GM21723 (cell line): Measurements from ENCODE around the gene LDLRAD2.
A peak's percentile ranks its signal among the peaks of the same experiment; 100 is the strongest.

Experiments used
- ATAC-seq: cut with Tn5 transposase; IDR thresholded peaks from one replicate; pipeline ENCODE4 v1.9.1; 2021; ENCODE audit warnings: mild to moderate bottlenecking, moderate library complexity; ENCODE audit not compliant: unreplicated experiment

LDLRAD2 gene

DNA sequence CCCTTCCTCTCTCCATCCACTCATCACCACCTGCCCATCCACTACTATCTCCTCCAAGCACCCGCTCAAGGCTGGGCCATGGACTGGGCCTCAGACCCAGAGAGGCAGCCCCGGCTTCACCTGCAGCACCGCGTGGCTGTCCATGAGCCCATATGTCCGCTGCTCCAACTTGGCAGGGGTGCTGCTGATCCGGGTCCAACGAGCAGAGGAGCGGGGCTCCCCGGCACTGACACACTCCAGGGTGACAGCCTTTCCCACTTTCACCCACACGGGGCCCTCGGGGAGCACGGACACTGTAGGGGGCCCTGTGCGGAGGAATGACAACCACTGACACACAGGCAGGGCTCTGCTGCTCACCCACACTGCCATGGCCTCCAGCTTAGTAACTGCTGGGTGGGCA, 28.9 kb downstream of the LDLRAD2 start:
- ATAC-seq = no peak

DNA sequence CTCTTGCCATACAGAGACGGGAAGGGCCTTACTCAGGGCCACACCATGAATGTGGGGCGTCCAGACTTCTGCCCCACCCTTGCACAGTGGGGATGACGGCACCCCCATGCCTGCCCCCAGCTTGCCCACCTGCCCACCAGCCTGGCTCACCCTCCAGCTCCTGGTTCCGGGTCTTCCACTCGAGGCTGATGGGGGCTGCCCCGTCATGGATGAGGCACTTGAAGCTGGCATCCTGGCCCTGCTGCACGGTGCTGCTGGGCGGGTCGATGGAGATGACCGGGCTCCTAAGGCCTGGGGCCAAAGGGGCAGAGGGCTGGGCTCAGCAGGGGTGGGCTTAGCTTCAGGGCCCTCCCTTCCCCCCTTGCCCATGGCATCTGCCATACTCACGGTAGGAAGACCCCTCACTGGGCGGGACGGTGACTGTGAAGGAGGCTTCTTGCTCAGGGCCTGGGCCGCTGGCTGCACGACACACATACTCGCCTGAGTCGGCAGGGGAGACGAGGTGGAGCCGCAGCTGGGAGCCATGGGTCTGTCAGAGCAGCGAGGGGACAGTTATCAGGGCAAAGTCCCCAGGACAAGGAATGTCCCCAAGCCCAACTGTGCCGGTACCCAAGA, 29.9 kb downstream of the LDLRAD2 start:
- no peak for ATAC-seq

DNA sequence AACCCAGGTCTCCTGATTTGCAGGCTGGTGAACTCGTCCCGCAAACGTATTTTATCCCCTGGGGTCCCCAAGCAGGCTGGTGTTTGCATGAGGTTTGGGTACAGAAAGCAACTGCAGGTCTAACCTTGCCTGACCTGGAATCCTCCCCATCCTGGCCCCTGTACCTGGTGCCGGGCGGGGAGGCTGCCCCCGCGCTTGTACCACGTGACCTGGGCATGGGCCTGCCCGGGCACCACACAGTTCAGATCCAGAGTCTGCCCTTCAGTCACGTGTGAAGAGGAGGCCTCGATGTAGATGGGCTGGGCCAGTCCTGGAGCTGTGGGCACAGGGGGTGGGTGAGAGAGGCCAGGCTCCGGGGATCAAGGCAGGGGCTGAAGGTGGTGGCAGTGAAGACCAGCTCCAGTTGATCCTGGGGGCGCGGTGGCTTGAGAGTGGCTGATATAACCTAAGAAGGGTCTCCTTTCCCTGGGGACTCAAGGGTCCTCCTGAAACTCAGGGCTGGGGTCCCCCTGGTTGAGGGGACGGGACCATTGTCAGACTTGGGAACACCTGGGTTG, 30.6 kb downstream of the LDLRAD2 start:
- ATAC-seq = no peak

DNA sequence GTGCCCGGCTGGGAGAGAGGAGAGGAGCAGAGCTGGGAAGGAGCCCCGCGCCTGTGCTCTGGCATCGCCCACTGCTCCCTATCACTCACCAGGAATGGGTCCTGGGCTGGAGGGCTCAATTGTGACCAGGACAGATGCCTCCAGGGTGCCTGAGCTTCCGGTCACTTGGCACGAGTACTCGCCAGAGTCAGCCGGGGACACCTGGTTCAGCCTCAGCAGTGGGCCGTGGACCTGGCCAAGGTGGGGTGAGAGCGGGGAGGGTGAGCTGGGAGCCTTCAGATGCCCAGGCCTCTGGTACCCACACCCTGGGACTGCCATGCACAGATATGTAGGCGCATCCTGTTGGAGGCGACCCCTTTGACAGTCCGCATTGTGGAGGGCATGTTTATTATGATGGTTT, 31.1 kb downstream of the LDLRAD2 start:
- ATAC-seq = no peak

- ATAC-seq = no peak
Observed at GRCh38 chr1:21843996-21844395, 31.9 kb downstream of the LDLRAD2 start.

- no peak for ATAC-seq
Observed at GRCh38 chr1:21845646-21846641, 33.9 kb downstream of the LDLRAD2 start.

DNA sequence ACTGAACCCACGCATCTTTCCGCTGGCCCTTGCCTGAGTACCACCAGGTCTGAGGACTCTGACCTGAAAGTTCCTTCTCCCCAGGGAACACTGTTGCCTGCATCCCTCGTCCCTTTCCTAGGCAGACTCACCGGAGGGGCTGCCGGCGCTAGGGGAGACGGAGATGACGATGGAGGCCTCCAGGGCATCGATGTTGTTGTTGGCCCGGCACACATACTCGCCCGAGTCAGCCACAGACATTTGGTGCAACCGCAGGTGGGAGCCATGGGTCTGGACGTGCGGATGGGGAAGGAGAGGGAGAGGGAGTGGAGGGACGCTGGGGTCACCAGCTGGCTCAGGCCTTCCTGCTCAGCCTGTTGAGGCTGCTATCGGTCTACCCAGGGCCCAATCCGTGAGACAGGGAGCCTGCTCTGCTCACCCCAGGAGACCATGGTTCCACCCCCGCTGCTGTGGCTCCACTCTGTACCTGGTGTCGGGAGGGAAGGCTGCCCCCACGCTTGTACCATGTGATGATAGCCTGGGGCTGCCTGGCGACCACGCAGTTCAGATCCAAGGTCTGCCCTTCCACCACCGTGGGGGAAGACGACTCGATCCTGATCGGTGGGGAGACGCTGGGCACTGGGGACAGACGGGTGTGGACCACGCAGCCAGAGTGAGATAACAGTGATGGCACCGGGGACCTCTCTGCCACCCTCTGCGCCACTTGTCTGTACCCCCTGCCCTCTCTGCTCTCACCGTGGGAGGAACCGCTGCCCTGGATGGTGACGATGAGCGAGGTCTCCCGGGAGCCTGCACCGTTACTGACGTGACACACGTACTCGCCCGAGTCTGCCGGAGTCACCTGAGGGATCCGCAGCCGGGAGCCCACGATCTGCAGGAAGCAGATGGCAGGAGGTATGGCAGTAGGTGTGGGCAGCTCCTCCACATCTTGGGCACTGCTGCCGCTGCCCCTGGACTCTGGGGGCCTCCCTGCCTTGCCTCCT, 35.4 kb downstream of the LDLRAD2 start:
- ATAC-seq = no peak

DNA sequence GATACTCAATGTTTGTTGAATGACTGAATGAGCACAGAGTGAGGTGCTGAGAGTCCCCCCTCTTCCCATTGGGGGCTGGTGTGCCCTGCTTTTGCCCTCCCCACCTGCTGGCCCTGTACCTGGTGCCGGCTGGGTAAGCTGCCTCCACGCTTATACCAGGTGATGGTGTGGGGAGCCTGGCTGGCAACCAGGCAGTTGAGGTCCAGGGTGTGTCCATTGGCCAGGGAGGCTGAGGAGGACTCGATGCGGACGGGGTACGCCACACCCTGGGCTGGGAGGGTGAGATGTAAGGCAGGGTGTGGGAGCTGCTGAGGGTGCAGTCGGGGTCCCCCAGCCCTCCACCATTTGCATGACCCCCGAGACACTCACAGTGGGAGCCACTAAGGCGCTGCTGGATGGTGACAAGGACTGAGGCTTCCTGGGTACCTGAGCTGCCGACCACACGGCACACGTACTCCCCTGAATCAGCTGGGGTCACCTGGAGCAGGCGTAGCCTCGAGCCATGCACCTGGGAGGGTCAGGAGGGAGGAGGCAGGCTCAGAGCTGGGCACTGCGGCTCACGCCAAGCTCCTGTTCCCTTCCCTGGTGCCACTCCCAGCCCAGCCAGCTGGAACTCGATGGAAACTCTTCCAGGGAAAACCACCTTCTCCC, 36.6 kb downstream of the LDLRAD2 start:
- ATAC-seq = no peak

DNA sequence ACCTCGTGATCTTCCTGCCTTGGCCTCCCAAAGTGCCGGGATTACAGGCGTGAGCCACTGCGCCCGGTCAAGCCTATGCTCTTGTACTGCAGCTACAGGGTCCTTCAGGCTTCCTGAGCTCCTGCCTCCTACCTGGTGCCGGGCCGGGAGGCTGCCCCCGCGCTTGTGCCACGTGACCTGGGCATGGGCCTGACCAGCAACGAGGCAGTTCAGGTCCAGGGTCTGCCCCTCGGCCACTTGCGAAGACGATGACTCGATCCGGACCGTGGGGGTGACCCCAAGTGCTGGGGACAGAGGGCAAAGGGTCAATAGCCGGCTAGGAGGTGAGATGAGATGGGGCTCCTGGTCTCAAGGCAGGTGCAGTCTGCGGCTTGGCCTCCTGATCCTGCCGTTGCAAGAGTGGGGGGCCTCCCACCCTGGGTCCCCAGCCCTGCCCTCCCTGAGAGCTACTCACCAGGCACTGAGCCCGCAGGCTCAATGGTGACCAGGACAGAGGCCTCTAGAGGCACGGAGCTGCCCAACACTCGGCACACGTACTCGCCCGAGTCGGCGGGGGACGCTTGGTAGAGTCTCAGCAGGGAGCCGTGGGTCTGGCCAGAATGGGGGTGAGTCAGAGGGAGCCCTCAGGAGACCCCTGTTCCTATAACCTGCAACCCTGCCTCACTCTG, 38.0 kb downstream of the LDLRAD2 start:
- ATAC-seq = no peak

- ATAC-seq = no peak
Observed at GRCh38 chr1:21851430-21852250, 39.6 kb downstream of the LDLRAD2 start.

DNA sequence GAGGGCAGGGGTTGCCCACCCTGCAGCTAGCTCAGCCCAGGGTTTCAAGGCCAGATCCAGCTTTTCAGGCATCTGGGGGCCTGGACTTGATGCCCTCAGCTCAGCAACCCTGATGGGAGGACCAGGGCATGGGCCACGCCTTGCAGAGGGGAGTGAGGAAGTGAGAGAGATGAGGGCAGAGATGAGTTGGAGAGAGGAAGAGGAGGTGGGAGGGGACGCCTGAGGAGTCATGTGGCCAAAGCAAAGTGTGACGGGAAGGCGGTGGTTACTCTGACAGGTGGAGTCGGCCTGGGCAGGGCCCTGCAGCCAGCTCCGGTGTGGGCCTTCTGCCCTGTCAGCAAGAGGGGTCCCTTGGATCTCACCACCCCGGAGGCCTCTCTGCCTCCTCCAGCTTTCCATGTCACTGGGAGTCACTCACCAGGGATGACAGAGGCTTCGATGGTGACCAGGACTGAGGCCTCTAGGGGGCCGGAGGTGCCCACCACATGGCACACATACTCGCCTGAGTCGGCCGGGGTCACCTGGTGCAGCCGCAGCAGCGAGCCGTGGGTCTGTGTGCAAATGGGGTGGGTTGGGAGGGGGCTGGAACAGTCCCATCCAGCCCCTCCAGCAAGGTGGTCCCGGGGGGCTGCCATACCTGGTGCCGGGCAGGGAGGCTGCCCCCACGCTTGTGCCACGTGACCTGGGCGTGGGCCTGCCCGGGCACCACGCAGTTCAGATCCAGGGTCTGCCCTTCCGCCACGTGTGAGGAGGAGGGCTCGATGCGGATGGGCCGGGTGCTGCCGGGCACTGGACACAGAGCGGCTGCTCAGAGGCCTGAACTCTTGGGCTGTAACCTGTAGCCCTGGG, 40.4 kb downstream of the LDLRAD2 start:
- ATAC-seq = peak; percentile 84

- no peak for ATAC-seq
Observed at GRCh38 chr1:21853131-21853427, 41.0 kb downstream of the LDLRAD2 start.

GRCh38 chr1:21854090-21854750, 42.2 kb downstream of the LDLRAD2 start:
- ATAC-seq = no peak

DNA sequence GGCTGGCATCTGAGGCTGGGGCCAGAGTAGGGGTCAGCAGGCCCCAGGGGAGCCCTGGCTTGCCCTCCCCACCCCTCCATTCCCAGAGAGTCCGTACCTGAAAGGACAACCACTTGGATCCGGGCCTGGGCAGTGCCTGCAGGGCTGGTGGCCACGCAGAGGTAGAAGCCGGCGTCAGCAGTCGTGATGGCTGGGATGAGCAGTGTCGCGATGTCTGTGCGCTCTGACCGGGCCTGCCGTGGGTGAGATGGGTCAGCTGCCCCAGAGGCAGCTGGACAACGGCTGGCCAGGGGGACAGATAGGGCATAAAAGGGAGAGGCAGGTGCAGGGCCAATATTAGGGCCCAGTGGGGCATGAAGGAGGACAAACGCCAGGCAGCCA, 42.7 kb downstream of the LDLRAD2 start:
- ATAC-seq = no peak

- ATAC-seq = no peak
Observed at GRCh38 chr1:21855257-21856096, 43.4 kb downstream of the LDLRAD2 start.

- ATAC-seq = no peak
Observed at GRCh38 chr1:21857142-21857839, 45.2 kb downstream of the LDLRAD2 start.
